SK-N-SH (cell line): ENCODE results near the gene FBXO47. TPM values are rescaled to one million over a fixed set of nuclear protein-coding genes. Genes with fewer than 3 reads are reported as not detected.
A peak's percentile ranks its signal among the peaks of the same experiment; 100 is the strongest.

Source experiments
- CTCF ChIA-PET: fragments of 300-600, 350-600 bp; formaldehyde crosslinking; extraction: SDS; loops from one replicate; lab custom pipeline; 2021; lab: Yijun Ruan, JAX
- POLR2A ChIA-PET: fragments of 350-600 bp; sonication (Branson Sonifier 250); formaldehyde crosslinking; extraction: SDS; loops from one replicate; lab custom pipeline; 2020; ENCODE audit warnings: antibody characterized with exemption, inconsistent platforms; lab: Yijun Ruan, JAX
- DNase-seq: peaks from one replicate; pipeline ENCODE4 v3.0.0; 2012
- H2AFZ ChIP-seq: fragments of 200-600 bp; sonication (generic); 2 replicates; pipeline ENCODE4 v1.8.1; 2016; ENCODE audit warnings: antibody characterized with exemption, mild to moderate bottlenecking, low read depth
- H3F3A ChIP-seq: fragments of 200-600 bp; sonication (generic); replicated peaks from 2 replicates; pipeline ENCODE3; 2016; ENCODE audit warnings: antibody characterized with exemption, mild to moderate bottlenecking; ENCODE audit not compliant: insufficient read depth
- H3K27ac ChIP-seq, 2 experiments: fragments of 200-500 bp in 1 of 2; fragments of 200-600 bp in 1 of 2; sonication (Bioruptor generic) in 1 of 2; sonication (generic), shearing (Covaris generic) in 1 of 2; 2 replicates each; pipeline versions ENCODE4 v1.5.1 to v1.6.1; 2014 to 2016; ENCODE audit warnings: low read depth in 2 of 2, inconsistent platforms in 1 of 2, low read length in 1 of 2, mild to moderate bottlenecking in 1 of 2, mixed read lengths in 1 of 2
- H3K27me3 ChIP-seq: fragments of 200-600 bp; sonication (generic), shearing (Covaris generic); 2 replicates; pipeline ENCODE4 v1.6.1; 2016; ENCODE audit warnings: mixed run types; ENCODE audit not compliant: insufficient read depth
- H3K36me3 ChIP-seq, 2 experiments: fragments of 200-500 bp in 1 of 2; fragments of 200-600 bp in 1 of 2; sonication (Bioruptor generic) in 1 of 2; sonication (generic) in 1 of 2; replicated peaks in 1 of 2; 2 replicates each; pipeline versions ENCODE3 to v1.5.1; 2014 to 2016; ENCODE audit warnings: low read length in 1 of 2, mild to moderate bottlenecking in 1 of 2; ENCODE audit not compliant: insufficient read depth in 2 of 2, control insufficient read depth in 1 of 2
- H3K4me1 ChIP-seq, 2 experiments: fragments of 200-500 bp in 1 of 2; fragments of 200-600 bp in 1 of 2; sonication (Bioruptor generic) in 1 of 2; sonication (generic), shearing (Covaris generic) in 1 of 2; 2 replicates each; pipeline versions ENCODE4 v1.5.1 to v1.6.1; 2014 to 2016; ENCODE audit warnings: low read depth in 1 of 2, low read length in 1 of 2, mixed run types in 1 of 2; ENCODE audit not compliant: insufficient read depth in 2 of 2, control insufficient read depth in 1 of 2
- H3K4me2 ChIP-seq: fragments of 200-600 bp; sonication (generic), shearing (Covaris generic); 2 replicates; pipeline ENCODE4 v1.6.1; 2017; ENCODE audit warnings: mixed run types
- H3K4me3 ChIP-seq, 2 experiments: fragments of 200-500 bp in 1 of 2; fragments of 200-600 bp in 1 of 2; sonication (Bioruptor generic) in 1 of 2; sonication (generic), shearing (Covaris generic) in 1 of 2; 2 replicates each; pipeline versions ENCODE4 v1.5.1 to v1.8.1; 2014 to 2016; ENCODE audit warnings: low read depth in 2 of 2, inconsistent platforms in 1 of 2, low read length in 1 of 2, mild to moderate bottlenecking in 1 of 2, mixed read lengths in 1 of 2, moderate library complexity in 1 of 2
- H3K79me2 ChIP-seq: fragments of 200-600 bp; sonication (generic); 2 replicates; pipeline ENCODE4 v1.8.1; 2017; ENCODE audit warnings: mild to moderate bottlenecking; ENCODE audit not compliant: insufficient read depth
- H3K9ac ChIP-seq: fragments of 200-600 bp; sonication (generic); 2 replicates; pipeline ENCODE4 v1.6.1; 2017; ENCODE audit warnings: mixed run types
- H3K9me2 ChIP-seq: fragments of 200-600 bp; sonication (generic); 2 replicates; pipeline ENCODE4 v1.6.1; 2017; ENCODE audit warnings: mixed run types
- H3K9me3 ChIP-seq: fragments of 200-600 bp; sonication (generic); 2 replicates; pipeline ENCODE4 v1.6.1; 2017; ENCODE audit warnings: mixed run types, mild to moderate bottlenecking, moderate library complexity
- H4K20me1 ChIP-seq: fragments of 200-600 bp; sonication (generic); 2 replicates; pipeline ENCODE4 v1.6.1; 2017; ENCODE audit warnings: mild to moderate bottlenecking, mixed run types; ENCODE audit not compliant: insufficient read depth
- CHD2 ChIP-seq: fragments of 150-350 bp; IDR thresholded peaks from 2 replicates; pipeline ENCODE4 v1.6.1; 2018; ENCODE audit warnings: low read length; ENCODE audit not compliant: partially characterized antibody
- EP300 ChIP-seq, 2 experiments: IDR thresholded peaks; 2 replicates each; pipeline versions ENCODE4 v1.4.0 to v1.6.1; 2012; ENCODE audit warnings: borderline replicate concordance in 1 of 2, low read depth in 1 of 2, low read length in 1 of 2
- EZH2phosphoT487 ChIP-seq: fragments of 200-600 bp; sonication (generic); IDR thresholded peaks from 2 replicates; pipeline ENCODE4 v1.6.1; 2017; ENCODE audit warnings: low read depth, mixed run types, mild to moderate bottlenecking, antibody characterized with exemption, moderate library complexity, borderline replicate concordance
- MXI1 ChIP-seq: IDR thresholded peaks from 2 replicates; pipeline ENCODE4 v1.6.1; 2012; ENCODE audit warnings: mild to moderate bottlenecking, low read depth, low read length, improper control_type of control experiment
- POLR2AphosphoS5 ChIP-seq: IDR thresholded peaks from 2 replicates; pipeline ENCODE4 v1.6.1; 2012; ENCODE audit warnings: low read depth, low read length
- RAD21 ChIP-seq: IDR thresholded peaks from 2 replicates; pipeline ENCODE4 v1.6.1; 2012; ENCODE audit warnings: mild to moderate bottlenecking, low read length
- RXRA ChIP-seq: IDR thresholded peaks from 2 replicates; pipeline ENCODE4 v1.4.0; 2012; ENCODE audit warnings: low read depth, mild to moderate bottlenecking, borderline replicate concordance
- SIN3A ChIP-seq: IDR thresholded peaks from 2 replicates; pipeline ENCODE4 v1.6.1; 2012; ENCODE audit warnings: low read depth, mild to moderate bottlenecking, low read length, moderate library complexity, borderline replicate concordance
- TCF12 ChIP-seq: IDR thresholded peaks from 2 replicates; pipeline ENCODE4 v1.4.0; 2012
- TEAD4 ChIP-seq: IDR thresholded peaks from 2 replicates; pipeline ENCODE4 v1.4.0; 2012; ENCODE audit warnings: mild to moderate bottlenecking, borderline replicate concordance; ENCODE audit not compliant: insufficient read depth
- YY1 ChIP-seq: IDR thresholded peaks from 2 replicates; pipeline ENCODE4 v1.4.0; 2012; ENCODE audit warnings: low read depth, mild to moderate bottlenecking
- WGBS: methylation state at CpG from one replicate; pipeline ENCODE4 v1.1.6; 2017; ENCODE audit warnings: low lambda C conversion rate; 5-methylcytosine and 5-hydroxymethylcytosine counted together
- polyA plus RNA-seq, 3 experiments: library from polyadenylated mRNA; depleted of rRNA; stranded (reverse); fragments of >200 nt; gene quantifications; 2 replicates each; pipeline ENCODE4 v1.2.3, GENCODE V29; 2012
- TF ChIP-seq, protein P1 (sequence below): fragments of 200-600 bp; sonication (generic); IDR thresholded peaks from 2 replicates; pipeline ENCODE4 v1.6.1; 2017; ENCODE audit warnings: antibody characterized with exemption, mild to moderate bottlenecking, moderate library complexity
- TF ChIP-seq, protein P2 (sequence below): fragments of 150-350 bp; IDR thresholded peaks from 2 replicates; pipeline ENCODE4 v1.6.1; 2016; ENCODE audit warnings: mild to moderate bottlenecking, low read depth, low read length
- TF ChIP-seq, protein P3 (sequence below): IDR thresholded peaks from 2 replicates; pipeline ENCODE4 v1.4.0; 2012; ENCODE audit warnings: low read depth, borderline replicate concordance
- TF ChIP-seq, protein P4 (sequence below): fragments of 150-350 bp; IDR thresholded peaks from 2 replicates; pipeline ENCODE4 v1.6.1; 2017; ENCODE audit warnings: antibody characterized with exemption, low read length, low read depth, borderline replicate concordance
- TF ChIP-seq, protein P5 (sequence below): IDR thresholded peaks from 2 replicates; pipeline ENCODE4; 2012
- TF ChIP-seq, protein P6 (sequence below): IDR thresholded peaks from 2 replicates; pipeline ENCODE4 v1.6.1; 2012; ENCODE audit warnings: mild to moderate bottlenecking, low read depth, low read length, moderate library complexity

The FBXO47 gene
- polyA plus RNA-seq, 1 of the 3 experiments (the other 2 are of a cell fraction) = not detected

DNA sequence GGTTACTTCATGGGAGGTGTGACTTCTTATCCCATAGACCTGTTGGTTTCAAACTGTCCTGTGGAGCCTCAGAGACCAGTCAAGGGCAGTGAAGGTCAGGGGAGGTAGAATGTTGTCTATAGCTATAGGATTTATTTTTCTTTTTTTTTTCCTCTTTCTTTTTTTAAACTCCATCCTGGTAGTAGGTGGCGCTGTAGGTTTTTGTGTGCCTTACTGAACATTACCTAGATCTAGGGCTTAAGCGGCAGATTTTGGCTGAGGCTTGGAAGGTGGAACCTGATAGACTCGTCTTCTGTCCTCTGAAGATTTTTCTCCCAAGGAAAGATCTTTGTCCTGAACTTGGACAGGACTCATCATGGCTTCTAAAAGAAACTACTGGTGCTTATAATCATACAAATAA is 49.9 kb downstream of the FBXO47 start:
- no peak overlapping the region for H3K4me3 ChIP-seq
- H3K4me1 ChIP-seq = peaks cover 0 to 43% of the 10 kb centered on the region in 2 experiments; a peak in 2 of 4 replicates
- no peaks in the 10 kb centered on the region for H3K9me3 ChIP-seq
- 90% methylated on average over 3 of the region's 3 CpGs for WGBS
- POLR2A ChIA-PET = no interaction called here
- H3K27me3 ChIP-seq = no peaks in the 10 kb centered on the region
- H3K9ac ChIP-seq = no peak overlapping the region
- H3K9me2 ChIP-seq = no peaks in the 10 kb centered on the region
- TF ChIP-seq TEAD4 (no peak), EZH2phosphoT487 (no peak), SIN3A (no peak), RAD21 (peak; percentile 28; the same call in 1 of the 2 replicates)
- TF ChIP-seq, protein P1, sequence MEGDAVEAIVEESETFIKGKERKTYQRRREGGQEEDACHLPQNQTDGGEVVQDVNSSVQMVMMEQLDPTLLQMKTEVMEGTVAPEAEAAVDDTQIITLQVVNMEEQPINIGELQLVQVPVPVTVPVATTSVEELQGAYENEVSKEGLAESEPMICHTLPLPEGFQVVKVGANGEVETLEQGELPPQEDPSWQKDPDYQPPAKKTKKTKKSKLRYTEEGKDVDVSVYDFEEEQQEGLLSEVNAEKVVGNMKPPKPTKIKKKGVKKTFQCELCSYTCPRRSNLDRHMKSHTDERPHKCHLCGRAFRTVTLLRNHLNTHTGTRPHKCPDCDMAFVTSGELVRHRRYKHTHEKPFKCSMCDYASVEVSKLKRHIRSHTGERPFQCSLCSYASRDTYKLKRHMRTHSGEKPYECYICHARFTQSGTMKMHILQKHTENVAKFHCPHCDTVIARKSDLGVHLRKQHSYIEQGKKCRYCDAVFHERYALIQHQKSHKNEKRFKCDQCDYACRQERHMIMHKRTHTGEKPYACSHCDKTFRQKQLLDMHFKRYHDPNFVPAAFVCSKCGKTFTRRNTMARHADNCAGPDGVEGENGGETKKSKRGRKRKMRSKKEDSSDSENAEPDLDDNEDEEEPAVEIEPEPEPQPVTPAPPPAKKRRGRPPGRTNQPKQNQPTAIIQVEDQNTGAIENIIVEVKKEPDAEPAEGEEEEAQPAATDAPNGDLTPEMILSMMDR = peak; percentile 20; the same call in 1 of the 2 replicates
- TF ChIP-seq, all 33 proteins: peak for 2
- Histone ChIP-seq H2AFZ (no peak overlapping the region), H3K36me3 (peaks cover 25 to 40% of the 10 kb centered on the region in 2 experiments), H3K4me2 (no peak overlapping the region), H3K27ac (no peak overlapping the region), H3F3A (peaks cover 26% of the 10 kb centered on the region), H4K20me1 (peaks cover 20% of the 10 kb centered on the region), H3K79me2 (peaks cover 27% of the 10 kb centered on the region; the same call in 1 of the 2 replicates)
- CTCF ChIA-PET = interaction anchor here (1.1 to 1.8 kb wide), 3 partner anchors 9 to 66 kb away, joined by 3 to 5 read pairs (median 4); no protein-coding TSS in a partner anchor
- DNase-seq = no peak

DNA sequence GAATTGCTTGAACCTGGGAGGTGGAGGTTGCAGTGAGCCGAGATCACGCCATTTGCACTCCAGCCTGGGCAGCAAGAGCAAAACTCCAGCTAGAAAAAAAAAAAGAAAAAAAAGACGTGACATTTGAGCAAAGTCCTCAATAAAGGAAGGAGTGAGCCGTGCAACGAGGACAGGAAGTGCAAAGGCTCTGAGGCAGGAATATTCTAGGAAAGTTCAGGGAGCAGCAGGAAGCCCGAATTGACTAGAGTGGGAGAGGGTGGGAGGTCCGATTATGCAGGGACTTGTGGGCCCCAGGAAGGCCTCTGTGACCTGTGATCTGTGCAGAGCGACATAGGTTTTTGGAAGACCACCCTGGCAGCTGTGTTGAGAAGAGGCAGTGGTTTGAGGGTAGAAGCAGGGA is 50.4 kb downstream of the FBXO47 start:
- Histone ChIP-seq H3K9ac (no peak overlapping the region), H3K4me3 (no peak overlapping the region), H4K20me1 (peaks cover 24% of the 10 kb centered on the region), H2AFZ (no peak overlapping the region), H3K27ac (no peak overlapping the region), H3K36me3 (peaks cover 26 to 40% of the 10 kb centered on the region in 2 experiments), H3F3A (peaks cover 25% of the 10 kb centered on the region), H3K4me1 (peaks cover 0 to 44% of the 10 kb centered on the region in 2 experiments; a peak in 2 of 4 replicates), H3K9me2 (no peaks in the 10 kb centered on the region), H3K4me2 (no peak overlapping the region), H3K9me3 (no peaks in the 10 kb centered on the region), H3K27me3 (no peaks in the 10 kb centered on the region), H3K79me2 (peaks cover 30% of the 10 kb centered on the region; the same call in 1 of the 2 replicates)
- DNase-seq = no peak
- ChIA-PET CTCF (interaction anchor here (1.1 to 1.5 kb wide), 2 partner anchors 24 to 66 kb away, joined by 3 to 4 read pairs; no protein-coding TSS in a partner anchor), POLR2A (no interaction called here)
- WGBS = 86% methylated on average over 8 of the region's 8 CpGs
- TF ChIP-seq, protein P2, sequence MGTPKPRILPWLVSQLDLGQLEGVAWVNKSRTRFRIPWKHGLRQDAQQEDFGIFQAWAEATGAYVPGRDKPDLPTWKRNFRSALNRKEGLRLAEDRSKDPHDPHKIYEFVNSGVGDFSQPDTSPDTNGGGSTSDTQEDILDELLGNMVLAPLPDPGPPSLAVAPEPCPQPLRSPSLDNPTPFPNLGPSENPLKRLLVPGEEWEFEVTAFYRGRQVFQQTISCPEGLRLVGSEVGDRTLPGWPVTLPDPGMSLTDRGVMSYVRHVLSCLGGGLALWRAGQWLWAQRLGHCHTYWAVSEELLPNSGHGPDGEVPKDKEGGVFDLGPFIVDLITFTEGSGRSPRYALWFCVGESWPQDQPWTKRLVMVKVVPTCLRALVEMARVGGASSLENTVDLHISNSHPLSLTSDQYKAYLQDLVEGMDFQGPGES = no peak
- TF ChIP-seq, protein P3, sequence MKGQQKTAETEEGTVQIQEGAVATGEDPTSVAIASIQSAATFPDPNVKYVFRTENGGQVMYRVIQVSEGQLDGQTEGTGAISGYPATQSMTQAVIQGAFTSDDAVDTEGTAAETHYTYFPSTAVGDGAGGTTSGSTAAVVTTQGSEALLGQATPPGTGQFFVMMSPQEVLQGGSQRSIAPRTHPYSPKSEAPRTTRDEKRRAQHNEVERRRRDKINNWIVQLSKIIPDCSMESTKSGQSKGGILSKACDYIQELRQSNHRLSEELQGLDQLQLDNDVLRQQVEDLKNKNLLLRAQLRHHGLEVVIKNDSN = no peak
- TF ChIP-seq, protein P4, sequence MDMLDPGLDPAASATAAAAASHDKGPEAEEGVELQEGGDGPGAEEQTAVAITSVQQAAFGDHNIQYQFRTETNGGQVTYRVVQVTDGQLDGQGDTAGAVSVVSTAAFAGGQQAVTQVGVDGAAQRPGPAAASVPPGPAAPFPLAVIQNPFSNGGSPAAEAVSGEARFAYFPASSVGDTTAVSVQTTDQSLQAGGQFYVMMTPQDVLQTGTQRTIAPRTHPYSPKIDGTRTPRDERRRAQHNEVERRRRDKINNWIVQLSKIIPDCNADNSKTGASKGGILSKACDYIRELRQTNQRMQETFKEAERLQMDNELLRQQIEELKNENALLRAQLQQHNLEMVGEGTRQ = no peak
- no peak for TF ChIP-seq RXRA
- no peak for TF ChIP-seq POLR2AphosphoS5
- TF ChIP-seq, protein P5, sequence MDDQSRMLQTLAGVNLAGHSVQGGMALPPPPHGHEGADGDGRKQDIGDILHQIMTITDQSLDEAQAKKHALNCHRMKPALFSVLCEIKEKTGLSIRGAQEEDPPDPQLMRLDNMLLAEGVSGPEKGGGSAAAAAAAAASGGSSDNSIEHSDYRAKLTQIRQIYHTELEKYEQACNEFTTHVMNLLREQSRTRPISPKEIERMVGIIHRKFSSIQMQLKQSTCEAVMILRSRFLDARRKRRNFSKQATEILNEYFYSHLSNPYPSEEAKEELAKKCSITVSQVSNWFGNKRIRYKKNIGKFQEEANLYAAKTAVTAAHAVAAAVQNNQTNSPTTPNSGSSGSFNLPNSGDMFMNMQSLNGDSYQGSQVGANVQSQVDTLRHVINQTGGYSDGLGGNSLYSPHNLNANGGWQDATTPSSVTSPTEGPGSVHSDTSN = no peak
- no peak for TF ChIP-seq YY1
- TF ChIP-seq, protein P6, sequence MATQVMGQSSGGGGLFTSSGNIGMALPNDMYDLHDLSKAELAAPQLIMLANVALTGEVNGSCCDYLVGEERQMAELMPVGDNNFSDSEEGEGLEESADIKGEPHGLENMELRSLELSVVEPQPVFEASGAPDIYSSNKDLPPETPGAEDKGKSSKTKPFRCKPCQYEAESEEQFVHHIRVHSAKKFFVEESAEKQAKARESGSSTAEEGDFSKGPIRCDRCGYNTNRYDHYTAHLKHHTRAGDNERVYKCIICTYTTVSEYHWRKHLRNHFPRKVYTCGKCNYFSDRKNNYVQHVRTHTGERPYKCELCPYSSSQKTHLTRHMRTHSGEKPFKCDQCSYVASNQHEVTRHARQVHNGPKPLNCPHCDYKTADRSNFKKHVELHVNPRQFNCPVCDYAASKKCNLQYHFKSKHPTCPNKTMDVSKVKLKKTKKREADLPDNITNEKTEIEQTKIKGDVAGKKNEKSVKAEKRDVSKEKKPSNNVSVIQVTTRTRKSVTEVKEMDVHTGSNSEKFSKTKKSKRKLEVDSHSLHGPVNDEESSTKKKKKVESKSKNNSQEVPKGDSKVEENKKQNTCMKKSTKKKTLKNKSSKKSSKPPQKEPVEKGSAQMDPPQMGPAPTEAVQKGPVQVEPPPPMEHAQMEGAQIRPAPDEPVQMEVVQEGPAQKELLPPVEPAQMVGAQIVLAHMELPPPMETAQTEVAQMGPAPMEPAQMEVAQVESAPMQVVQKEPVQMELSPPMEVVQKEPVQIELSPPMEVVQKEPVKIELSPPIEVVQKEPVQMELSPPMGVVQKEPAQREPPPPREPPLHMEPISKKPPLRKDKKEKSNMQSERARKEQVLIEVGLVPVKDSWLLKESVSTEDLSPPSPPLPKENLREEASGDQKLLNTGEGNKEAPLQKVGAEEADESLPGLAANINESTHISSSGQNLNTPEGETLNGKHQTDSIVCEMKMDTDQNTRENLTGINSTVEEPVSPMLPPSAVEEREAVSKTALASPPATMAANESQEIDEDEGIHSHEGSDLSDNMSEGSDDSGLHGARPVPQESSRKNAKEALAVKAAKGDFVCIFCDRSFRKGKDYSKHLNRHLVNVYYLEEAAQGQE = no peak
- no peak for TF ChIP-seq MXI1
- TF ChIP-seq EP300 (IDR thresholded peaks at IDR 0.05; ENCODE audit: borderline replicate concordance in 1 of 2, low read depth in 1 of 2, low read length in 1 of 2) = no peak
- no peak for TF ChIP-seq CHD2
- no peak for TF ChIP-seq TCF12
